ENCODE measurements around the gene PAFAH2.

DNA sequence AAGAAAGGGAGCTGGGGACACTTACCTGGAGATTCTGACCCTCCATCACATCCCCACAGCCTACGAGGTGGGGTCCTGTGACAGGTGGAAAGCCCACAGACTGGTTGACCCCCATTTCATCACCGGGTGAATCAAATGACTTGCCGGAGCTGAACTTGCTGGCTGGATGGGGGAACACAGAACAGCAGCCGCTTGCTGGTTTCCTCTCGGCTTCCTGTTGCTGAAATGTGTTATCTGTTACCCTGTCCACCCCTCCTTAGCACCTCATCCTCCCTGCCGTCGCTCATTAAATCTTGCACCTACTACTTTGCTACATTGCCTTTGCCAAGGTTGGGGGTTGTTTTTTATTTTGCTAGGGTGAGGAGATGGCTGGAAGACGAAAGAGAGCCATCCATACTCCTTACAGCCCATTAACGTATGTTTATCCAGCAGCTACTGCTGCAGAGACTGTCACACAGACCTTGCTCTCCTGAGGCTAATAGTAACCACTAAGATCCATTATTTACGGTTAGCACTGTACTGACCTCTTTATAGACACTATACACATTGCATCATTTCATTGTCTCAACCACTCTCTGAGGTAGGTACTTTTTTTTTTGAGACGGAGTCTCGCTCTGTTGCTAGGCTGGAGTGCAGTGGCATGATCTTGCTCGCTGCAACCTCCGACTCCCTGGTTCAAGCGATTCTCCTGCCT is 7.0 kb downstream of the PAFAH2 start:
- TF ChIP-seq, protein P1, sequence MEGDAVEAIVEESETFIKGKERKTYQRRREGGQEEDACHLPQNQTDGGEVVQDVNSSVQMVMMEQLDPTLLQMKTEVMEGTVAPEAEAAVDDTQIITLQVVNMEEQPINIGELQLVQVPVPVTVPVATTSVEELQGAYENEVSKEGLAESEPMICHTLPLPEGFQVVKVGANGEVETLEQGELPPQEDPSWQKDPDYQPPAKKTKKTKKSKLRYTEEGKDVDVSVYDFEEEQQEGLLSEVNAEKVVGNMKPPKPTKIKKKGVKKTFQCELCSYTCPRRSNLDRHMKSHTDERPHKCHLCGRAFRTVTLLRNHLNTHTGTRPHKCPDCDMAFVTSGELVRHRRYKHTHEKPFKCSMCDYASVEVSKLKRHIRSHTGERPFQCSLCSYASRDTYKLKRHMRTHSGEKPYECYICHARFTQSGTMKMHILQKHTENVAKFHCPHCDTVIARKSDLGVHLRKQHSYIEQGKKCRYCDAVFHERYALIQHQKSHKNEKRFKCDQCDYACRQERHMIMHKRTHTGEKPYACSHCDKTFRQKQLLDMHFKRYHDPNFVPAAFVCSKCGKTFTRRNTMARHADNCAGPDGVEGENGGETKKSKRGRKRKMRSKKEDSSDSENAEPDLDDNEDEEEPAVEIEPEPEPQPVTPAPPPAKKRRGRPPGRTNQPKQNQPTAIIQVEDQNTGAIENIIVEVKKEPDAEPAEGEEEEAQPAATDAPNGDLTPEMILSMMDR (conservative IDR thresholded peaks at IDR 0.05; ENCODE audit: low read depth, low read length): no peak
- no peak for TF ChIP-seq EZH2 (IDR thresholded peaks at IDR 0.05; ENCODE audit: borderline replicate concordance, low read depth, low read length, poor library complexity, severe bottlenecking)

All from A673 (cell line).